Retinal pigment epithelial cell (primary cell): ENCODE data around the gene RNF7.
"Not testable (repeated sequence)": the region's sequence is repeated elsewhere in the genome, so short reads cannot be mapped to it uniquely, and the experiment has no call there.

ENCODE experiments used
- DNase-seq: peaks from one replicate; pipeline ENCODE4 v3.0.0-alpha.2; 2010; ENCODE audit warnings: low read depth
- H3K4me3 ChIP-seq: 2 replicates; pipeline ENCODE4 v1.5.1; 2011; ENCODE audit warnings: mild to moderate bottlenecking, low read length, control low read depth, moderate library complexity
- TF ChIP-seq, protein P1 (sequence below): conservative IDR thresholded peaks from 2 replicates; pipeline ENCODE4 v1.5.1; 2011; ENCODE audit warnings: low read depth, low read length, control low read depth, inconsistent platforms

Gene RNF7

DNA sequence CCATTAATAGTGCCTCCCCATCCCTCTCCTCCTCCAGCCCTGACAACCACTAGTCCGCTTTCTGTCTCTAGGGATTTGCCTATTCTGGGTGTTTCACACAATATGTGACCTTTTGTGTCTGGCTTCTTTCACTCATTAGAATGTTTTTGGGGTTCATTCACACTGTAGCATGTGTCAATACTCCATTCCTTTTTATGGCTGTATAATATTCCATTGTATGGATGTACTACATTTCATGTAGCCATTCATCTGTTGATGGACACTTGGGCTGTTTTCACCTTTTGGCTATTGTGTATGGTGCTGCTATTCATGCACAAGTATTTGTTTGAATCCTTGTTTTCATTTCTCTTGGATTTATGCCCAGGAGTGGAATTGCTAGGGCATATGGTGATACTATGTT is 41.6 kb downstream of the RNF7 start:
- TF ChIP-seq, protein P1, sequence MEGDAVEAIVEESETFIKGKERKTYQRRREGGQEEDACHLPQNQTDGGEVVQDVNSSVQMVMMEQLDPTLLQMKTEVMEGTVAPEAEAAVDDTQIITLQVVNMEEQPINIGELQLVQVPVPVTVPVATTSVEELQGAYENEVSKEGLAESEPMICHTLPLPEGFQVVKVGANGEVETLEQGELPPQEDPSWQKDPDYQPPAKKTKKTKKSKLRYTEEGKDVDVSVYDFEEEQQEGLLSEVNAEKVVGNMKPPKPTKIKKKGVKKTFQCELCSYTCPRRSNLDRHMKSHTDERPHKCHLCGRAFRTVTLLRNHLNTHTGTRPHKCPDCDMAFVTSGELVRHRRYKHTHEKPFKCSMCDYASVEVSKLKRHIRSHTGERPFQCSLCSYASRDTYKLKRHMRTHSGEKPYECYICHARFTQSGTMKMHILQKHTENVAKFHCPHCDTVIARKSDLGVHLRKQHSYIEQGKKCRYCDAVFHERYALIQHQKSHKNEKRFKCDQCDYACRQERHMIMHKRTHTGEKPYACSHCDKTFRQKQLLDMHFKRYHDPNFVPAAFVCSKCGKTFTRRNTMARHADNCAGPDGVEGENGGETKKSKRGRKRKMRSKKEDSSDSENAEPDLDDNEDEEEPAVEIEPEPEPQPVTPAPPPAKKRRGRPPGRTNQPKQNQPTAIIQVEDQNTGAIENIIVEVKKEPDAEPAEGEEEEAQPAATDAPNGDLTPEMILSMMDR, result no peak
- H3K4me3 ChIP-seq, result no peak overlapping the region
- DNase-seq, result no peak

DNA sequence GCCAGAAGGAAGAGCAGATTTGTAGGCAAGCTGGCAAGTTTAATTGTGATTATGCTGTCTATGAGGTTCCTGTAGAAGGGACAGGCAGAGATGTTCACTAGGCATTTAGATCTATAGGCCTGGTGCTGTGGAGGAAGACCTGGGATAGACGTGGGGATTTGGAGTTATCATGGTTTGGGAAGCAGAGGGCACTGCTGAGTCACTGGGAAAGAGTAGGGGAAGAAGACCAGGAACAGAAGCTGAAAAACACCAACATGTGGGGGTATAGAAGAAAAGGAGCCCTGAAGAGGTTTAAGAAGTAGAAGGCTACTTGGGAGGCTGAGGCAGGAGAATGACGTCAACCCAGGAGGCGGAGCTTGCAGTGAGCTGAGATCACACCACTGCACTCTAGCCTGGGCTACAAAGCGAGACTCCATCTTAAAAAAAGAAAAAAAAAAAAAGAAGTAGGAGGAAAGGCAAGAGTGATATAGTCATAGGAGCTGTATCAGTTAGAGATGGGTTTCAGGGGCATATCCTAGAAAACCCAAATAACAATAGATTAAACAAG is 44.4 kb downstream of the RNF7 start:
- DNase-seq, result no peak
- TF ChIP-seq, protein P1, result no peak
- no peak overlapping the region for H3K4me3 ChIP-seq

DNA sequence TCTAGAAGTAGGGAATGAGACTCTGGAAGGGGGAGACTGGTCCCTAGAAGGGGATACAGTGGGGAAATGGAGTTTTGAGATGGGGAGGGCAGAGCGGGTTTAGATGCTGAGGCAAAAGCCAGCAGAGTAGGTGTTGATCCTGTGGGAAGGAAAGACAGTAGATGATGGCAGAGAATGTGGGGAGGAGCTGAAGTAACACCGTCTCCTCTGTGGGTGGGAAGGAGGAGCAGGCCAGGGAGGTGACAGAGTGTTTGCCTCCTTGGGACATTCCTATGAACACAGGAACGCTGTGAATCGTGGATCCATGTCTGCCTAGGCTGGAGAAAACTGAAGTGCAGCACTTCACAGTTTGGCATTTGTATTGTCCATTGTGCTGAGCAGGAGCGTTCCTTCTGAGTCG is 45.5 kb downstream of the RNF7 start:
- TF ChIP-seq, protein P1, result no peak
- no peak for DNase-seq
- no peak overlapping the region for H3K4me3 ChIP-seq

DNA sequence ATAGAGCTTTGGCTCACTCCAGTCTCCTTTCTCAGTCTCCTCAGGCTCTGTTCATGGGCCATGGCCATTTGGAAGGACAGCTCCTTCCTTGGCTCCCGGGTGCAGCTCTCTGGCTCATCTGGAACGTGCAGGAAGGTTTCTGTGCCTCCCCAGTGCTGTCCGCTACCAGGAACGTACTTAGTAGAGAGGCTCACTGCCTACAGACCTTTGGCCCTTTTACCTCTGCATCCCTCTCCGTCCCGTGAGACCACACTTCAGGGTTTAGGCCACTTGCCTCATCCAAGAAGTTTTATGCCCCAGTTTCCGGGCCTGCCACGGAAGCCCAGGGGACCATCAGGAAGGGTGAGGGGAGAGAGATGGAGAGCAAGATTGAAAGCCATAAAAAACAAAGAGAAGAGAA is 46.0 kb downstream of the RNF7 start:
- TF ChIP-seq, protein P1, result no peak
- no peak overlapping the region for H3K4me3 ChIP-seq
- DNase-seq, result no peak

DNA sequence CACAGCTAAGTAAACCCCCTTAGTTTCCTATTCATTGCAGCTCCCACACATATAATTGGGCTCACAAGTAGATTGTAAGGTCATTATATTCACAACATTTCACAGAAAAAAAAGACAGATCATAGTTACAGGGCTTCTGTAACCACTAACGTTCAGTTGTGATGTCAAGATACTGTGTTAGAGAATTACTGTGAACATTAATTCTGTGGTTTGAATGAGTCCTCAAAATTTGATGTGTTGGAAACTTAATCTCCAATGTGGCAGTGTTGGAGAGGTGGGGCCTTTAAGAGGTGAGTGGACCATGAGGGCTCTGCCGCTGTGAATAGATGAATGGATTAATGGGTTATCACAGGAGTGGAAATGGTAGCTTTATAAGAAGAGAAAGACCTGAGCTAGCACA is 46.4 kb downstream of the RNF7 start:
- TF ChIP-seq, protein P1, result no peak
- H3K4me3 ChIP-seq, result no peak overlapping the region
- no peak for DNase-seq

DNA sequence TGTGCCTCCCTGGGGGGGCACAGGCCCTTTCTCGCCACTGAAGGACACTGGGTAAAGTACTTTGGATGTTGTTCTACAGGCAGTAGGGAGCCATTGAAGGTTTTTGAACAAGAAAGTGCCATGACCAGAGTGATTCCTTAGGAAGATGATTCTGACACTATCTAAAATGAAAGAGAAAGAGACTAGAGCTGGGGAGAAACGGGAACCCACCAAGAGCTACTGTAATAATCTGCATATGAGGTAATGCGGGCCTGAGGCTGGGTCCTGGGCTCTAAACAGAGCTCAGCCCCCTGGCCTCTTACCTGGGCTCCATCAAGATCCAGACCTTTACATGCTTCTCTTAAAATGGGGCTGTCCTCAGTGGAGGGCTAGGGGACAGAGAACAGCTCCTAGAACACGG is 50.1 kb downstream of the RNF7 start:
- no peak for DNase-seq
- no peak overlapping the region for H3K4me3 ChIP-seq
- TF ChIP-seq, protein P1, result no peak

DNA sequence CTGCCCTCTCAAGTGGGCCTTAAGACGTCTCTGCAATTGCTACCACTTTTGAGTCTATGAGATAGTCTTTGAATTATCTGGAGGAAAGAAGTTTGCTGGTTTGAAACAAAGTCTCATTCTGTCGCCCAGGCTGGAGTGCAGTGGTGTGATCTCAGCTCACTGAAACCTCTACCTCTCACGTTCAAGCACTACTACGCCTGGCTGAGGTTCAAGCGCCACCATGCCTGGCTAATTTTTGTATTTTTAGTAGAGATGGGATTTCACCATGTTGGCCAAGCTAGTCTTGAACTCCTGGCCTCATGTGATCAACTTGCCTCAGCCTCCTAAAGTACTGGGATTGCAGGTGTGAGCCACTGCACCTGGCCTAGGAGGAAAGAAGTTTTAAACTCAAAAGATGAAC is 50.7 kb downstream of the RNF7 start:
- not testable (repeated sequence) for DNase-seq, H3K4me3 ChIP-seq

DNA sequence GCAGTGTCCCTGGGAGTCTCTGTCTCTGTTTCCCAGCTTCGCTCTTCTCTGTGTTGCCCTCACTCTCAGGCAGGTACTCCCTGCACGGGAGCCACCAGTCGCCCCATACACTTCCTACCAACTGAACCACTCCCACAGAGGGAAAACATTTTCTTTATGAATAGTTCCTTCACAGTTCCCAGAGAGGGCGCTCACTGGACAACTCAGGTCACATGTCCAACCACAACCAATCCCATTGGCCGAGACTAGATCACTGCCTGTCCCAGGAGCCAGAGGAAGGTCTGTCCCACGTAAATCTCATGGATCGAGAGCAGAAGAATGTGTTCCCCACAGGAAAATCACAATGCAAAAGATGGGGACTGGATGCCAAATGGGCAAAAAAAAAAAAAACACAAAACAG is 51.2 kb downstream of the RNF7 start:
- H3K4me3 ChIP-seq, result no peak overlapping the region
- TF ChIP-seq, protein P1, result no peak
- DNase-seq, result no peak
